Liver (tissue), 9 donors: ENCODE measurements around the gene CUX1. TPM values are rescaled to one million over a fixed set of nuclear protein-coding genes. Genes with fewer than 3 reads are reported as not detected.

Experiments used
- DNase-seq: peaks from one replicate; pipeline ENCODE4 v3.0.0-alpha.2; 2017; ENCODE audit warnings: low spot score
- H3K27ac ChIP-seq, 2 donors: one replicate each; pipeline ENCODE4 v1.7.0; 2013; ENCODE audit warnings: inconsistent platforms in 2 of 2, low read length in 2 of 2, control low read depth in 1 of 2, low read depth in 1 of 2, mild to moderate bottlenecking in 1 of 2
- H3K27me3 ChIP-seq, 4 donors: one replicate each; pipeline versions ENCODE4 v1.6.1 to v1.7.0; 2013; ENCODE audit warnings: low read length in 3 of 4, inconsistent platforms in 1 of 4, mild to moderate bottlenecking in 1 of 4, moderate library complexity in 1 of 4; ENCODE audit not compliant: control insufficient read depth in 4 of 4, insufficient read depth in 4 of 4
- H3K36me3 ChIP-seq, 4 donors: one replicate each; pipeline versions ENCODE4 v1.6.1 to v1.7.0; 2013; ENCODE audit warnings: low read length in 3 of 4, mild to moderate bottlenecking in 3 of 4, low read depth in 1 of 4, moderate library complexity in 1 of 4; ENCODE audit not compliant: control insufficient read depth in 4 of 4, insufficient read depth in 3 of 4
- H3K4me1 ChIP-seq, 4 donors: one replicate each; pipeline versions ENCODE4 v1.6.1 to v1.7.0; 2013; ENCODE audit warnings: low read length in 3 of 4, mild to moderate bottlenecking in 3 of 4, moderate library complexity in 1 of 4; ENCODE audit not compliant: control insufficient read depth in 4 of 4, insufficient read depth in 4 of 4
- H3K4me3 ChIP-seq, 3 donors: one replicate each; pipeline versions ENCODE4 v1.6.1 to v1.7.0; 2013; ENCODE audit warnings: low read length in 3 of 3, control low read depth in 1 of 3, low read depth in 1 of 3, mild to moderate bottlenecking in 1 of 3
- H3K9ac ChIP-seq, 2 donors: one replicate each; pipeline ENCODE4 v1.7.0; 2013; ENCODE audit warnings: low read length in 2 of 2, mild to moderate bottlenecking in 2 of 2, moderate library complexity in 2 of 2, control low read depth in 1 of 2, low read depth in 1 of 2
- H3K9me3 ChIP-seq, 4 donors: one replicate each; pipeline versions ENCODE4 v1.6.1 to v1.7.0; 2013; ENCODE audit warnings: low read length in 3 of 4; ENCODE audit not compliant: control insufficient read depth in 4 of 4
- ATF3 ChIP-seq: IDR thresholded peaks from 2 replicates; pipeline ENCODE4 v1.6.1; 2016; ENCODE audit warnings: antibody characterized with exemption
- CTCF ChIP-seq: fragments of 150-350 bp; IDR thresholded peaks from 2 replicates; pipeline ENCODE4 v1.5.1; 2017; ENCODE audit warnings: improper control_type of control experiment, low read depth, low read length; ENCODE audit not compliant: missing input control
- FOXA1 ChIP-seq: IDR thresholded peaks from 2 replicates; pipeline ENCODE4 v1.6.1; 2016; ENCODE audit warnings: antibody characterized with exemption
- GABPA ChIP-seq, 2 donors: IDR thresholded peaks in 1 of 2; conservative IDR thresholded peaks in 1 of 2; 2 replicates each; pipeline ENCODE4 v1.6.1; 2016; ENCODE audit warnings: antibody characterized with exemption in 2 of 2, mild to moderate bottlenecking in 1 of 2, moderate library complexity in 1 of 2
- HNF4A ChIP-seq, 2 donors: conservative IDR thresholded peaks; 2 replicates each; pipeline ENCODE4 v1.6.1; 2016; ENCODE audit warnings: antibody characterized with exemption in 2 of 2, mild to moderate bottlenecking in 2 of 2
- HNF4G ChIP-seq: IDR thresholded peaks from 2 replicates; pipeline ENCODE4 v1.6.1; 2016; ENCODE audit warnings: antibody characterized with exemption
- JUND ChIP-seq, 2 donors: IDR thresholded peaks; 2 replicates each; pipeline ENCODE4 v1.6.1; 2016; ENCODE audit warnings: antibody characterized with exemption in 2 of 2
- REST ChIP-seq: IDR thresholded peaks from 2 replicates; pipeline ENCODE4 v1.6.1; 2016; ENCODE audit warnings: antibody characterized with exemption, mild to moderate bottlenecking
- RXRA ChIP-seq, 2 donors: IDR thresholded peaks; 2 replicates each; pipeline ENCODE4 v1.6.1; 2017 to 2018; ENCODE audit warnings: antibody characterized with exemption in 2 of 2, mild to moderate bottlenecking in 1 of 2
- SP1 ChIP-seq: IDR thresholded peaks from 2 replicates; pipeline ENCODE4 v1.6.1; 2018; ENCODE audit warnings: antibody characterized with exemption, mild to moderate bottlenecking
- TAF1 ChIP-seq: conservative IDR thresholded peaks from 2 replicates; pipeline ENCODE4 v1.6.1; 2016; ENCODE audit warnings: antibody characterized with exemption, mild to moderate bottlenecking
- ZBTB33 ChIP-seq: IDR thresholded peaks from 2 replicates; pipeline ENCODE4 v1.6.1; 2016; ENCODE audit warnings: antibody characterized with exemption
- WGBS: extraction: QIAGEN DNeasy Blood & Tissue Kit; methylation state at CpG from one replicate; pipeline ENCODE4 v1.1.7; 2013; 5-methylcytosine and 5-hydroxymethylcytosine counted together
- polyA plus RNA-seq, 2 donors: library from polyadenylated mRNA; stranded (reverse) in 1 of 2; unstranded in 1 of 2; fragments of 200-250 nt in 1 of 2; fragments of >200 nt in 1 of 2; fragmentation: Nextera tagmentation in 1 of 2; extraction: Ambion mirVana in 1 of 2; gene quantifications; one replicate each; pipeline versions ENCODE4 v1.2.1 to v1.2.3, GENCODE V29; 2013 to 2015
- total RNA-seq, 2 donors: library from RNA; depleted of rRNA; stranded (reverse); fragments of >200 nt; gene quantifications; one replicate each; pipeline ENCODE4 v1.2.3, GENCODE V29; 2014
- donor health status: healthy.
- donor health status: healthy.
- donor health status: healthy.
- donor health status: healthy.
- donor health status: healthy.

Gene CUX1
- total and polyA plus RNA-seq, 4 donors = 18.6 to 40.6 (median 21.4) TPM

GRCh38 chr7:101770466-101770865 lies 47.0 kb upstream of the CUX1 start:
- no peak for TF ChIP-seq HNF4G
- TF ChIP-seq ZBTB33 = no peak
- TF ChIP-seq FOXA1 = no peak
- no peak for TF ChIP-seq JUND (IDR thresholded peaks at IDR 0.05)
- TF ChIP-seq REST = no peak
- TF ChIP-seq RXRA (IDR thresholded peaks at IDR 0.05) = no peak
- no peak for TF ChIP-seq ATF3
- no peak for TF ChIP-seq SP1
- TF ChIP-seq TAF1 = no peak
- no peak for TF ChIP-seq HNF4A (conservative IDR thresholded peaks at IDR 0.05)
- TF ChIP-seq GABPA (IDR thresholded peaks at IDR 0.05 in 1 of 2, conservative IDR thresholded peaks at IDR 0.05 in 1 of 2) = no peak
- Histone ChIP-seq H3K27me3 (no peaks in the 10 kb centered on the region), H3K4me1 (no peaks in the 10 kb centered on the region), H3K36me3 (no peaks in the 10 kb centered on the region), H3K9ac (no peak overlapping the region), H3K9me3 (no peaks in the 10 kb centered on the region), H3K4me3 (no peak overlapping the region), H3K27ac (no peak overlapping the region)
- DNase-seq = no peak
- 85% methylated on average over 4 of the region's 4 CpGs for WGBS

- no peak overlapping the region for H3K27ac ChIP-seq
- no peak overlapping the region for H3K9ac ChIP-seq
Observed at GRCh38 chr7:101772508-101773211, 44.8 kb upstream of the CUX1 start.

More at GRCh38 chr7:101772508-101773211, 44.8 kb upstream of the CUX1 start:
- Histone ChIP-seq H3K36me3 (no peaks in the 10 kb centered on the region), H3K27me3 (no peaks in the 10 kb centered on the region), H3K9me3 (no peaks in the 10 kb centered on the region), H3K4me1 (no peaks in the 10 kb centered on the region), H3K4me3 (no peak overlapping the region)
- DNase-seq = no peak
- WGBS = 72% methylated on average over 4 of the region's 4 CpGs
- TF ChIP-seq ZBTB33 (no peak), CTCF (no peak), SP1 (no peak), RXRA (IDR thresholded peaks at IDR 0.05) (no peak), HNF4A (conservative IDR thresholded peaks at IDR 0.05) (no peak), HNF4G (no peak), GABPA (IDR thresholded peaks at IDR 0.05 in 1 of 2, conservative IDR thresholded peaks at IDR 0.05 in 1 of 2) (no peak)
